Fibroblast of pulmonary artery (primary cell): Measurements from ENCODE around the gene ATP6V1F.
A peak's percentile ranks its signal among the peaks of the same experiment; 100 is the strongest.

Experiments used
- DNase-seq: peaks from one replicate; pipeline ENCODE4 v3.0.0-alpha.2; 2010; ENCODE audit warnings: low read depth
- H3K4me3 ChIP-seq: replicated peaks from 2 replicates; pipeline ENCODE4 v1.5.1; 2011; ENCODE audit warnings: low read depth, mild to moderate bottlenecking, control low read depth, low read length, moderate library complexity
- CTCF ChIP-seq: IDR thresholded peaks from 2 replicates; pipeline ENCODE4 v1.5.1; 2011; ENCODE audit warnings: mild to moderate bottlenecking, control low read depth, low read length, inconsistent platforms; ENCODE audit errors: missing control alignments

The ATP6V1F gene

GRCh38 chr7:128835790-128836641 lies 26.6 kb upstream of the ATP6V1F start:
- TF ChIP-seq CTCF: no peak
- peak; percentile 61 for DNase-seq
- no peak overlapping the region for H3K4me3 ChIP-seq

GRCh38 chr7:128836729-128837348 lies 25.8 kb upstream of the ATP6V1F start:
- TF ChIP-seq CTCF: no peak
- no peak overlapping the region for H3K4me3 ChIP-seq
- DNase-seq: no peak

- H3K4me3 ChIP-seq: no peak overlapping the region
- DNase-seq: no peak
- no peak for TF ChIP-seq CTCF
Observed at GRCh38 chr7:128837521-128837921, 25.1 kb upstream of the ATP6V1F start.

- no peak overlapping the region for H3K4me3 ChIP-seq
- no peak for DNase-seq
- TF ChIP-seq CTCF: no peak
Observed at GRCh38 chr7:128838109-128838779, 24.4 kb upstream of the ATP6V1F start.

- DNase-seq: no peak
- TF ChIP-seq CTCF: no peak
- no peak overlapping the region for H3K4me3 ChIP-seq
Observed at GRCh38 chr7:128838981-128839731, 23.5 kb upstream of the ATP6V1F start.

- no peak for TF ChIP-seq CTCF
- DNase-seq: no peak
- H3K4me3 ChIP-seq: no peak overlapping the region
Observed at GRCh38 chr7:128839751-128840177, 22.9 kb upstream of the ATP6V1F start.
